Ovary (tissue), 9 donors: ENCODE data around the gene CD300H. TPM values are rescaled to one million over a fixed set of nuclear protein-coding genes. Genes with fewer than 3 reads are reported as not detected.

ENCODE experiments used
- DNase-seq, 5 donors: peaks; one replicate each; pipeline ENCODE4 v3.0.0-alpha.2; 2019 to 2020
- H3K27ac ChIP-seq, 2 donors: fragments of 200-600 bp; one replicate each; pipeline versions ENCODE4 v1.5.1 to v1.8.0; 2019 to 2022
- H3K27me3 ChIP-seq: fragments of 200-600 bp; one replicate; pipeline ENCODE4 v1.8.0; 2022
- H3K36me3 ChIP-seq: fragments of 200-600 bp; sonication (generic); one replicate; pipeline ENCODE4 v1.5.1; 2019
- H3K4me1 ChIP-seq: one replicate; pipeline ENCODE4 v1.8.1; 2013; ENCODE audit warnings: mild to moderate bottlenecking, moderate library complexity; ENCODE audit not compliant: insufficient read depth
- H3K4me3 ChIP-seq: fragments of 200-600 bp; sonication (generic); one replicate; pipeline ENCODE4 v1.5.1; 2017
- H3K9me3 ChIP-seq, 2 donors: fragments of 200-600 bp in 1 of 2; sonication (generic) in 1 of 2; one replicate each; pipeline versions ENCODE4 v1.5.1 to v1.8.1; 2013 to 2019; ENCODE audit warnings: mild to moderate bottlenecking in 1 of 2, moderate library complexity in 1 of 2
- EP300 ChIP-seq: sonication (generic); formaldehyde crosslinking; IDR thresholded peaks from one replicate; pipeline ENCODE4 v1.6.1; 2017; ENCODE audit warnings: antibody characterized with exemption
- POLR2A ChIP-seq: fragments of 450-650 bp; IDR thresholded peaks from one replicate; pipeline ENCODE4 v1.6.1; 2017; ENCODE audit warnings: antibody characterized with exemption, mild to moderate bottlenecking, moderate library complexity
- WGBS, 3 donors: extraction: QIAGEN DNeasy Blood & Tissue Kit in 1 of 3; methylation state at CpG; one replicate each; pipeline versions ENCODE4 v1.1.5 to v1.1.7; 2013 to 2017; 5-methylcytosine and 5-hydroxymethylcytosine counted together
- intact Hi-C, 4 donors: fragments of 100-400 bp; cut with DNase I; formaldehyde crosslinking; loops; one replicate each; pipeline versions ENCODE4 v1.11.0 to v1.15.1; 2022 to 2023
- polyA plus RNA-seq, 2 donors: library from polyadenylated mRNA; stranded (reverse); fragments of 200-250 nt in 1 of 2; fragments of 350-450 nt in 1 of 2; fragmentation: Illumina TruSeq in 1 of 2; extraction: RNeasy Lipid Tissue Mini Kit (QIAGEN cat#74804) in 1 of 2; gene quantifications; one replicate each; pipeline ENCODE4 v1.2.3, GENCODE V29; 2013 to 2014
- total RNA-seq, 7 donors: library from RNA; depleted of rRNA in 2 of 7; stranded (reverse); fragments of >200 nt in 2 of 7; fragmentation: NEBNext Ultra II Directional in 3 of 7; extraction: Animal tissue kit (Norgen Biotek cat#: 25700) in 3 of 7; gene quantifications; one replicate each; pipeline versions ENCODE4 v1.1.0 to v1.2.4, GENCODE V29; 2016 to 2023
- TF ChIP-seq, protein P1 (sequence below), 3 donors: fragments of 450-650 bp in 2 of 3; fragments of 200-600 bp in 1 of 3; IDR thresholded peaks; one replicate each; pipeline versions ENCODE4 v1.5.1 to v1.8.0; 2016 to 2022; ENCODE audit warnings: antibody characterized with exemption in 3 of 3, mild to moderate bottlenecking in 1 of 3
- donor health status: DM: no; HTN: no; CAD: no; lungs with moderate emphysema.
- donor health status: DM: no; HTN: no; CAD: no.
- donor health status: Bipolar disorder and iron deficiency.
- donor health status: DM: yes; HTN: yes; CAD: no.
- donor health status: DM: no; HTN: no; CAD: no.
- donor health status: DM: yes; HTN: yes; CAD: no.

Gene CD300H
- total and polyA plus RNA-seq, 9 donors, result not detected

- TF ChIP-seq EP300 (no peak), POLR2A (no peak)
- TF ChIP-seq, protein P1, sequence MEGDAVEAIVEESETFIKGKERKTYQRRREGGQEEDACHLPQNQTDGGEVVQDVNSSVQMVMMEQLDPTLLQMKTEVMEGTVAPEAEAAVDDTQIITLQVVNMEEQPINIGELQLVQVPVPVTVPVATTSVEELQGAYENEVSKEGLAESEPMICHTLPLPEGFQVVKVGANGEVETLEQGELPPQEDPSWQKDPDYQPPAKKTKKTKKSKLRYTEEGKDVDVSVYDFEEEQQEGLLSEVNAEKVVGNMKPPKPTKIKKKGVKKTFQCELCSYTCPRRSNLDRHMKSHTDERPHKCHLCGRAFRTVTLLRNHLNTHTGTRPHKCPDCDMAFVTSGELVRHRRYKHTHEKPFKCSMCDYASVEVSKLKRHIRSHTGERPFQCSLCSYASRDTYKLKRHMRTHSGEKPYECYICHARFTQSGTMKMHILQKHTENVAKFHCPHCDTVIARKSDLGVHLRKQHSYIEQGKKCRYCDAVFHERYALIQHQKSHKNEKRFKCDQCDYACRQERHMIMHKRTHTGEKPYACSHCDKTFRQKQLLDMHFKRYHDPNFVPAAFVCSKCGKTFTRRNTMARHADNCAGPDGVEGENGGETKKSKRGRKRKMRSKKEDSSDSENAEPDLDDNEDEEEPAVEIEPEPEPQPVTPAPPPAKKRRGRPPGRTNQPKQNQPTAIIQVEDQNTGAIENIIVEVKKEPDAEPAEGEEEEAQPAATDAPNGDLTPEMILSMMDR (IDR thresholded peaks at IDR 0.05), result no peak
- Histone ChIP-seq H3K36me3 (no peaks in the 10 kb centered on the region), H3K9me3 (no peaks in the 10 kb centered on the region), H3K4me3 (no peak overlapping the region), H3K4me1 (no peaks in the 10 kb centered on the region), H3K27ac (no peak overlapping the region), H3K27me3 (no peaks in the 10 kb centered on the region)
- 67 to 95% (median 79%) methylated on average over 3 of the region's 3 CpGs for WGBS, 3 donors
- intact Hi-C loops, result no loop called here
- no peak for DNase-seq
Measured at GRCh38 chr17:74573169-74573568, 5.9 kb upstream of the CD300H start.

GRCh38 chr17:74571621-74572270, 4.4 kb upstream of the CD300H start:
- Histone ChIP-seq H3K27me3 (no peaks in the 10 kb centered on the region), H3K27ac (no peak overlapping the region), H3K4me1 (no peaks in the 10 kb centered on the region), H3K4me3 (no peak overlapping the region), H3K9me3 (no peaks in the 10 kb centered on the region), H3K36me3 (no peaks in the 10 kb centered on the region)
- no peak for DNase-seq
- TF ChIP-seq EP300, result no peak
- TF ChIP-seq, protein P1 (IDR thresholded peaks at IDR 0.05), result no peak
- TF ChIP-seq POLR2A, result no peak
- intact Hi-C loops, result no loop called here
- 80 to 88% (median 82%) methylated on average over 4 of the region's 4 CpGs for WGBS, 3 donors

- no peak for TF ChIP-seq EP300
- TF ChIP-seq POLR2A, result no peak
- TF ChIP-seq, protein P1 (IDR thresholded peaks at IDR 0.05), result no peak
- WGBS, 3 donors, result 40 to 44% (median 41%) methylated on average over 32 of the region's 32 CpGs
- Histone ChIP-seq H3K9me3 (no peaks in the 10 kb centered on the region), H3K36me3 (no peaks in the 10 kb centered on the region), H3K4me3 (no peak overlapping the region), H3K27ac (no peak overlapping the region), H3K27me3 (no peaks in the 10 kb centered on the region), H3K4me1 (no peaks in the 10 kb centered on the region)
- intact Hi-C loops, result no loop called here
- DNase-seq, result peak in 4 of 5 donors; percentile 21 to 61 (median 48)
Measured at GRCh38 chr17:74569020-74570003, 2.0 kb upstream of the CD300H start.

DNA sequence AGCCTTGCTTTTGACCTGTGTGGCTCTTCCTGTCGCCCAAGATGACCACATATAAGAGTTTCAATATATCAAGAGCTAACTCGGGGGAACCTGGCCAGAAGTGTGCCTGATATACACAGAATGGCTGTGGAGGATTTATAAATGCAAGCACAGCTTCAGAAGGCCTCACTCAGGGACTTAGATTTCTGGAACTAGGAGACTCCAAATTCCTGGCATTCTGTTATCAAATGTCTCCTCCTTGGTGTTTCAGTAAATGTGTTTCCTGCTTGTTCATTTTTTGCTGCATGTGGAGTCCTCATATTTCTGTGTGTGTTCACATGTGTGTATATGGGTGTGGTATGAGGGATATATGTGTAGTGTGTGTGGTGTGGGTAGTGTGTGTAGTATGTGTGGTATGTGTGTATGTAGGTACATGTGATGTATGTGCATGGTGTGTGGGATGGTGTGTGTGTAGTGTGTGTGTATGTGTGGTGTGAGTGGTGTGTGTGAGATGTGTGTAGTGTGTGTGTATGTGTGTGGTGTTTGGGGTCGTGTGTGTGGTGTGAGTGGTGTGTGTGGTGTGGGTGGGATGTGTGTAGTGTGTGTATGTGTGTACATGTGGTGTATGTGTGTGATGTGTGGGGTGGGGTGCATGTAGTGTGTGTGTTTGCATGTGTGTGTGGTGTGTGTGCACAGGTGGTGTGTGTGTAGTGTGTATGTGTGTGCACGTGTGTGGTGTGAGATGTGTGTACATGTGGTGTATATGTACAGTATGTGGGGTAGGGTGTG, 981 bp upstream of the CD300H start:
- intact Hi-C loops, result no loop called here
- H3K4me3 ChIP-seq, result no peak overlapping the region
- H3K27ac ChIP-seq, result no peak overlapping the region
- H3K27me3 ChIP-seq, result no peaks in the 10 kb centered on the region
- TF ChIP-seq POLR2A (no peak), EP300 (no peak)
- TF ChIP-seq, protein P1 (IDR thresholded peaks at IDR 0.05), result no peak
- no peaks in the 10 kb centered on the region for H3K36me3 ChIP-seq
- 61 to 66% (median 65%) methylated on average over 4 of the region's 4 CpGs for WGBS, 3 donors
- DNase-seq, result no peak
- no peaks in the 10 kb centered on the region for H3K4me1 ChIP-seq
- H3K9me3 ChIP-seq, result no peaks in the 10 kb centered on the region
